NCI-H1694 treated with DMSO at 0.1 percent for 48 hours (cell line): ENCODE results near the gene GIPC2.
"Not testable (repeated sequence)": the region's sequence is repeated elsewhere in the genome, so short reads cannot be mapped to it uniquely, and the experiment has no call there.

ENCODE experiments used
- DNase-seq: peaks from one replicate; lab custom pipeline; 2025; lab: John Stamatoyannopoulos, UW

The GIPC2 gene

DNA sequence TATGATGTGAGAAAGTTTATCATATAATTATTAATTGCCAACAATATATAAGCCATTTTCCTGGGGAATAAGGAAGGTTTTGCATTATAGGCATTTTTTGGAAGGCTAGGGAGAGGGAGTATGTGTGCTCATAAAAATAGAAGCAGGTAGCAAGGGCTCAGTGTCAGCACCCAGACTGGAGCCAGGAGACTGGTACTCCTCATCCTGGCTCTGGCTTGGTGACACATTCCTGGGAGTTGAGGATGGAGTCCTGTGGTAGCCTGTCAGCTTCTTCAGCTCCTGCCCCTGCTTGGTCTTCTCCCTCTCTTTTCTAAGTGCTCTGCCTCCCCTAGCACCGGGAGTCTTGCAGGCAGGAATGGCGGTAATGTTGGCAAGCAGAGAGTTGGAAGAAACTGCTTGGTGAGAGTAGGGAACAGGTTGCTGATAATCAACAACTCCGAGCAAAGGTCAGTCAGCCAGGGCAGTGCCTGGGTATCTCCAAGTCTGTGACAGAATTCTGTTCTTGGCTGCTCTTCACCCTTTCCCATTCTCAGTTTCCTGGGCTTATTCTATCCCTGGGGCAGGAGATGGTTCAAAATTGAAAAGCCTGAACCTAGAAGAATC lies 23.0 kb downstream of the GIPC2 start:
- no peak for DNase-seq

DNA sequence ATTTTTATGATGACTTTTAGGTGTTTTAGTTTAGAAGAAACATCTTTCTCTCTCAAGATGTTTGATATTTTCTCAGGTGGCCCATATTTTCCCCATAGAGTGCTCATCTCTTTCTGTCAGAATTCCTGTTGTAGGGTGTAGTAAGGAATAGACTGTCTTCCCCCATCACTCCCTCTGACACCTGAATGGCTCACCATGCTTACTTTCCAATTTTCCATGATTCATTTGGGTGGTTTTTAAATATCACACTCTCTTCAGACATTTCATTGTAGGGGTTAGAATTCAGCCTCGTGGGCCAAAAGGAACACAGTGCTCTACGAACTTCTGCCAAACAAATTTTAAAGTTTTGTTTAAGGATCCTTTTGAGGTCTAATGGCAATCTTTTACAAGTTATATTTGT lies 24.0 kb downstream of the GIPC2 start:
- DNase-seq = no peak

- DNase-seq = no peak
These were observed 24.4 kb downstream of the GIPC2 start for GRCh38 chr1:78070210-78070609.

- DNase-seq = no peak
These were observed 25.0 kb downstream of the GIPC2 start for GRCh38 chr1:78070758-78071157.

GRCh38 chr1:78071696-78072095 lies 25.9 kb downstream of the GIPC2 start:
- no peak for DNase-seq

DNA sequence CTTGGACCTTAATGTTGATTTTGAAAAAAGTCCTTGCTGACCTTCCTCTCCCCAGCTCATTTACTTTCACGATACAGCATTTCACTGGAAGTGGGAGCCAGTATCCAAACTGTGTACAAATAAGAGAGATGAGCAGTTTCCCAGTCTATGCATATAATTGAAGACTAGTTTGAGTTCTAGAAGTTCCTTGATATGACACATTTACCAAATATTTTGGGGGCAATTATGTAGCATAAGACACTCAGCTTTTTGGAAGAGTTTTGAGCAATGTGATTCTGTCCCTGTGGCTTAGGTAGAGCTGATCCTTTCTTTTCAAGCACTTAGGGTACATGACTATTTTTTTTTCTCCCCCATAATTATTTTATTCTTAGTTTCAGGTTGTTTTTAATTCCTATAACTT lies 26.4 kb downstream of the GIPC2 start:
- DNase-seq = no peak

DNA sequence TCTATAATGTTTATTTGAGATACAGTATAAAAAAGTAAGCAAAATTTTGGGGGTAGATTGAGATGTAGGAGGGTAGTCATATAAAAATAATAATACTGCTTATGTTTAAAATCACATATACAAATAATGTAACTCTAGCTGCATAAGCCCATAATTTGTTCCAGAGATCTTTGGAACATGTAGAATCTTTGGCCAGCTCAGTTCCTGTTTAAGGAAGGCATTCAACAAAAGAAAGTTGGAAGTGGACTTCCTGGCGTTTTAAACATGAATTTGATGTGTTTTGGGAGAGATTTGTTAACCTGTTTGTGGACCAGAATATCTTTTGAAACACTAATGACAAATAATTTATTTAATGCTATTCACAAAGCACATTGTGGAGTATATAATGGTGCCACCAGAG lies 27.7 kb downstream of the GIPC2 start:
- DNase-seq = no peak

- no peak for DNase-seq
These were observed 29.9 kb downstream of the GIPC2 start for GRCh38 chr1:78075621-78076020.

- no peak for DNase-seq
These were observed 32.6 kb downstream of the GIPC2 start for GRCh38 chr1:78078358-78078757.

- no peak for DNase-seq
These were observed 33.8 kb downstream of the GIPC2 start for GRCh38 chr1:78079580-78079979.

DNA sequence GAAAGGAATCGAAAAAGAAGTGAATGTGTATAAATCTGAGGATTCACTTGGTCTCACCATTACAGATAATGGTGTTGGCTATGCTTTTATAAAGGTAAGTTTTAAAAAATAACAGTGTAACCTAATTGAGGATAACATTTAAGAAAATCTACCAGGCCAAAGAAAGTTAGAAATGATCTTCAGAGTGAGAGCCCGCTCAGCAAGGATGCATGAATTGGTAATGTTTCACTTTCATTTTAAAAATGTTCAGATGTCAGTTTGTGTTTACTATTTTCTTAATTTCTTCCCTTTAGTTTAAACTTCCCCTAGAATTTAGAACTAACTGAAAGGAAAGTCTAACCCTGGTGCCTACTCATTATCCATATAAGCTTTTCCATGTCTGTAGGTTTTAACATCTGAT lies 35.0 kb downstream of the GIPC2 start:
- DNase-seq = no peak

GRCh38 chr1:78081980-78082860 lies 36.5 kb downstream of the GIPC2 start:
- no peak for DNase-seq

- DNase-seq = not testable (repeated sequence)
These were observed 38.9 kb downstream of the GIPC2 start for GRCh38 chr1:78084639-78085038.

DNA sequence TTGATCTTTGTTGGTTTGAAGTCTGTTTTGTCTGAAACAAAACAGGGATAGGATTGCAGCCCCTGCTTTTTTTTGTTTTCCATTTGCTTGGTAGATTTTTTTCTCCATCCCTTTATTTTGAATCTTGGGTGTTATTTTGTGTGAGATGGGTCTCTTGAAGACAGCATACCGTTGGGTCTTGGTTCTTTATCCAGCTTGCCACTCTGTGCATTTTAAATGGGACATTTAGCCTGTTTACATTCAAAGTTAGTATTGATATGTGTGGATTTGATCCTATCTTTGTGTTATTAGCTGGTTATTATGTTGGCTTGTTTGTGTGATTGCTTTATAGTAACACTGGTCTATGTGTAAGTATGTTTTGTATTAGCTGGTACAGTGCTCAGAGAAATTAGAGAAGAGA lies 40.9 kb downstream of the GIPC2 start:
- no peak for DNase-seq

DNA sequence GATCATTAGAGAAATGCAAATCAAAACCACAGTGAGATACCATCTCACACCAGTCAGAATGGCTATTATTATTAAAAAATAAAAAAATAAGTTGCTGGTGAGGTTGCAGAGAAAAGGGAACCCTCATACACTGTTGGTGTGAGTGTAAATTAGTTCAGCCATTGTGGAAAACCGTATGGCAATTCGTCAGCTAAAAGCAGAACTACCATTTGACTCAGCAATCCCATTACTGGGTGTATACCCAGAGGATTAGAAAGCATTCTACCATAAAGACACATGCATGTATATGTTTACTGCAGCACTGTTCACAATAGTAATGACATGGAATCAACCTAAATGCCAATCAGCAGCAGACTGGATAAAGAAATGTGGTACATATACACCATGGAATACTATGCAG lies 42.2 kb downstream of the GIPC2 start:
- DNase-seq = no peak

GRCh38 chr1:78088486-78088885 lies 42.7 kb downstream of the GIPC2 start:
- DNase-seq = no peak

GRCh38 chr1:78089010-78089409 lies 43.2 kb downstream of the GIPC2 start:
- no peak for DNase-seq

DNA sequence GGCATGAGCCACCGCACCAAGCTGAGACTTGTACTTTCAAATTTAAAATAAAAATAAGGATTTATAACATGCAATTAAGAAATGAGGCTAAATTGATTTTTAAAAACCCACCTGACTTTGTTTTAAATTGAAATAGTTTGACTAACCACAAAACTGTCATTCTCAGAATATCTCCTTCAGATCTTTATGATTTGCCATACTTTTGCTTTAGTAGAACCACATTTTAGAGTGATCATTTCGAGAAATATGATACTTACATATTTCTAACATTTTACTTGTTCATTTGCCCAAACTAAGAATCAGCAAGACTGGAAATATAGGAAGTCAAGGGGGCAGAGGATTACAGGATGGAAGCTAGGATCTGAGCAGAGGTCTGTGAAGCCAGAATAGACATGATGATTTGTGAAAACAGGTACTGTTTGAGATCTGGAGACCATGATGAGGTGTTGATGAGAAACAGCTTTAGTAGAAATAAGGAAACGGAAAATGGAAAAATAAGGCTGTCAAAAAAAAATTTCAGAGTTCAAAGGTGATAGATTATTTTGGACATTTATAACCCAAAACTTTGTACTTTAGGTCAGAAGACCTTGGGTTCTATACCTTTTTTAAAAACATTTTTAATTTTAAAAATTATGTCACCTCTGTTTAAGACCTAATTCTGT lies 44.8 kb downstream of the GIPC2 start:
- no peak for DNase-seq

DNA sequence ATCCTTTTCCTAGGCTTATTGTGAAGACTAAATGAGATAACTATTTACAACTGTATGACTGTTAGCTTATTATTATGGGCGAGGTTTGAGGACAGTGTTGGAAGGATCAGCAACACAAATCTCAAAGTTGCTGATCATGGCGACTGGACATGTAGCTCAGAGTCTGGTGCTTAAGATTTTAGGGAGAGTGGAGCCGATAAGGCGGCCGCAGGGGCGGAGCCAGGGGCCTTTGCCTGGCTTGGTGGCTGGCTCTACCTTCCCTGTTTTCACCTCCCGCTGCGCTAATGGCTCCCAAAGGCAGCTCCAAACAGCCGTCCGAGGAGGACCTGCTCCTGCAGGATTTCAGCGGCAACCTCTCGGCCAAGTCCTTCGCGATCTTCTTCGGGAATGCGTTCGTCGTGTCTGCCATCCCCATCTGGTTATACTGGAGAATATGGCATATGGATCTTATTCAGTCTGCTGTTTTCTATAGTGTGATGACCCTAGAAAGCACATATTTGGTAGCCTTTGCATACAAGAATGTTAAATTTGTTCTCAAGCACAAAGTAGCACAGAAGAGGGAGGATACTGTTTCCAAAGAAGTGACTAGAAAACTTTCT lies 45.5 kb downstream of the GIPC2 start:
- DNase-seq = no peak

- no peak for DNase-seq
These were observed 46.1 kb downstream of the GIPC2 start for GRCh38 chr1:78091886-78092285.

GRCh38 chr1:78092643-78093042 lies 46.9 kb downstream of the GIPC2 start:
- DNase-seq = no peak

GRCh38 chr1:78093560-78093959 lies 47.8 kb downstream of the GIPC2 start:
- DNase-seq = no peak

GRCh38 chr1:78094639-78095038 lies 48.9 kb downstream of the GIPC2 start:
- no peak for DNase-seq
